Muscle of leg (tissue), 11 donors: ENCODE measurements around the gene EXOC1L. TPM values are rescaled to one million over a fixed set of nuclear protein-coding genes. Genes with fewer than 3 reads are reported as not detected.
A peak's percentile ranks its signal among the peaks of the same experiment; 100 is the strongest.

Experiments used
- DNase-seq: peaks from one replicate; pipeline ENCODE4 v3.0.0; 2013
- H3K27ac ChIP-seq: one replicate; pipeline ENCODE4 v1.5.1; 2013; ENCODE audit warnings: mild to moderate bottlenecking, low read length, control low read depth
- H3K27me3 ChIP-seq: one replicate; pipeline ENCODE4 v1.6.1; 2013; ENCODE audit warnings: low read length; ENCODE audit not compliant: control insufficient read depth, insufficient read depth
- H3K36me3 ChIP-seq: one replicate; pipeline ENCODE4 v1.6.1; 2013; ENCODE audit warnings: low read length; ENCODE audit not compliant: control insufficient read depth, insufficient read depth
- H3K4me1 ChIP-seq: one replicate; pipeline ENCODE4 v1.6.1; 2013; ENCODE audit warnings: low read length; ENCODE audit not compliant: control insufficient read depth, insufficient read depth
- H3K4me3 ChIP-seq: one replicate; pipeline ENCODE4 v1.5.1; 2013; ENCODE audit warnings: low read length, control low read depth
- H3K9me3 ChIP-seq: replicated peaks from 2 replicates; pipeline ENCODE4 v1.6.1; 2013; ENCODE audit warnings: low read depth, low read length; ENCODE audit not compliant: control insufficient read depth
- WGBS: methylation state at CpG from one replicate; pipeline ENCODE4 v1.1.5; 2013; ENCODE audit warnings: missing lambda C conversion rate; ENCODE audit not compliant: insufficient coverage; 5-methylcytosine and 5-hydroxymethylcytosine counted together
- polyA plus RNA-seq, 8 donors: library from polyadenylated mRNA; unstranded; fragments of 120-200 nt; gene quantifications; one replicate each; pipeline versions ENCODE4 v1.2.1 to v1.2.3, GENCODE V29; 2013; ENCODE audit warnings: inconsistent platforms in 1 of 8, low replicate concordance in 1 of 8; ENCODE audit not compliant: insufficient read length in 8 of 8, insufficient read depth in 1 of 8
- total RNA-seq: library from RNA; stranded (reverse); fragments of 120-200 nt; gene quantifications from one replicate; pipeline ENCODE4 v1.2.4, GENCODE V29; 2013

EXOC1L gene
- total and polyA plus RNA-seq, 9 donors: not detected

DNA sequence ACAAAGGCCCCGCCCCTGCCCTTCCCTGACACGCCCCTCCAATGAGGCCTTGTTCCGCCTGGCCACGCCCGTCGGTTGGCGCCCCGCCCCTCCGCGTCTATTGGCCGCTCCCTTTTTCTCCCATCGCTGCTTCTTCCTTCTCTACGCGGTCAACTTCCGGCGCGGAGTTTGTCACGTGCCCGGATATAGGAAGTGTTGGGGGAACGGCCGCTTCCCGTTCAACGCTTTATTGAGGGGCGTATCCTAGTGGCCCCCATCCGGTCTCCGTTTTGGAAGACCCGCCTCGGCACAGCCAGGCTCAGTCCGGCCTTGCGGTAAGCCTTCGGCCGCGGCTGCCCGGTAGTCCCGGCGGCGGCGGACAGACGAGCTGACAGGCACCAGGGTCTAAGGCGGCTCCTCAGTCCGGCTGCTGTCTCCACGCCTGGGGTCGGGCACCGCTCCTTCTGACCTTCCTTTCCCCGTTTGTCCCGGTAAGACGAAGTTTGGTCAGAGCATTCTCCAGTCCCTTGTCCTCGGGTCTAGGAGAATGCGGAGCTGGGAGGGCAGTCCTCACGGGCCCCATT is 34.0 kb downstream of the EXOC1L start, which contains the start of gene EXOC1:
Gene EXOC1, plus strand, starts transcription at position 165 of the 563 bp plus-strand sequence. CDS start 4,676 bp downstream, outside the sequence.
- Histone ChIP-seq H3K4me1 (peaks cover 2% of the 10 kb centered on the region), H3K36me3 (no peaks in the 10 kb centered on the region), H3K27ac (peak within 1 kb of the TSS; percentile 85), H3K27me3 (peaks cover 7% of the 10 kb centered on the region), H3K4me3 (peak within 1 kb of the TSS; percentile 85), H3K9me3 (no peaks in the 10 kb centered on the region)
- WGBS: under 1% methylated on average over 37 of the region's 50 CpGs
- peak; percentile 99 for DNase-seq

GRCh38 chr4:55854129-55854528 is 34.5 kb downstream of the EXOC1L start:
- H3K27ac ChIP-seq: peak overlapping the region; percentile 85
- no peaks in the 10 kb centered on the region for H3K36me3 ChIP-seq
- 0% methylated on average over 1 of the region's 7 CpGs for WGBS
- no peaks in the 10 kb centered on the region for H3K9me3 ChIP-seq
- peaks cover 7% of the 10 kb centered on the region for H3K27me3 ChIP-seq
- peaks cover 2% of the 10 kb centered on the region for H3K4me1 ChIP-seq
- peak; percentile 11 for DNase-seq
- peak overlapping the region; percentile 85 for H3K4me3 ChIP-seq

DNA sequence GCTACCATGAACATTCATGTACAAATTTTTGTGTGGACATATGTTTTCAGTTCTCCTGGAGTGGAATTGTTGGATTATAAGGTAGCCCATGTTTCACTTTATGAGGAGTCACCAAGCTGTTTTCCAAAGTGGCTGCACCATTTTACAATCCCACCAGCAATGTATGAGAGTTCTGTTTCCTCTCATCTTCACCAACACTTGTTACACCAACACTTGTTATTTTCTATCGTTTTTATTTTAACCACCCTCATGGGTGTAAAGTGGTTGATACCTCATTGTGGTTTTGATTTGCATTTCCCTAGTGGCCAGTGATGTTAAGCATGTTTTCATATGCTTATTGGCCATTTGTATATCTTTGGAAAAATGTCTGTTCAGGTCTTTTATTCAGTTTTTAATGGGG is 38.0 kb downstream of the EXOC1L start:
- no CpG with 5 or more reads among the region's 1 CpG for WGBS
- Histone ChIP-seq H3K27ac (no peak overlapping the region), H3K4me3 (no peak overlapping the region), H3K4me1 (peaks cover 2% of the 10 kb centered on the region), H3K36me3 (no peaks in the 10 kb centered on the region), H3K9me3 (no peaks in the 10 kb centered on the region), H3K27me3 (no peaks in the 10 kb centered on the region)
- DNase-seq: no peak

GRCh38 chr4:55859711-55860110 is 40.1 kb downstream of the EXOC1L start:
- Histone ChIP-seq H3K27me3 (no peaks in the 10 kb centered on the region), H3K4me1 (no peaks in the 10 kb centered on the region), H3K9me3 (no peaks in the 10 kb centered on the region), H3K27ac (no peak overlapping the region), H3K36me3 (peaks cover 6% of the 10 kb centered on the region), H3K4me3 (no peak overlapping the region)
- no CpG with 5 or more reads among the region's 2 CpGs for WGBS
- no peak for DNase-seq

DNA sequence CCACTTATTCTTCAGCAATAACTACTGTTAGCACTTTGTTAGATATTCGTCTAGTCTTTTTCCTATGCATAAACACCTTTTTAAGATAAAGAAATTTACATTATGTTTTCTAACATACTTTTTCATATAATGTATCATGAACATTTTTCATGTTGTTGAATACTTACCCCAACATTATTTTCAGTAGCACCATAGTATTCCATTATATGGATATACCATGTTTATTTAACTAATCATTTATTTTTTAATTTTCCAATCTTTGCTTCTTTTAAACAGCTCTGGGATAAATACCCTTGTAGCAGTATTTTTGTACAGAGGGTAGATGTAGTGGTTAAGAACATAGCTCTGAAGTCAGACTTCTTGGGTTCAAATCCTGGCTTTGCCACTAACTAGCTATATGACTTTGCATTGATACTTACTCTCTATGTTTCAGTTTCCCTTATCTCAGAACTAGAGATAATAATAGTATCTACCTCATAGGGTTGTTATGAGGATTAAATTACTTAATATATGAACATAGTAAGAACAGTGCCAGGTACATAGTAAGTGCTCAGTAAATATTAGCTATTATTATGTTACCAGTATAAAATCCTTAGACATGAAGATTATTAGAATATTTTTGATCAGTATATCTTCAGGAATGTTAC is 45.1 kb downstream of the EXOC1L start:
- H3K36me3 ChIP-seq: peaks cover 14% of the 10 kb centered on the region
- no CpG with 5 or more reads among the region's 1 CpG for WGBS
- no peak overlapping the region for H3K27ac ChIP-seq

GRCh38 chr4:55865228-55865806 is 45.7 kb downstream of the EXOC1L start:
- Histone ChIP-seq H3K27ac (no peak overlapping the region), H3K36me3 (peaks cover 14% of the 10 kb centered on the region), H3K27me3 (no peaks in the 10 kb centered on the region), H3K4me1 (no peaks in the 10 kb centered on the region), H3K4me3 (no peak overlapping the region), H3K9me3 (no peaks in the 10 kb centered on the region)
- no CpG with 5 or more reads among the region's 2 CpGs for WGBS
- no peak for DNase-seq

More for the DNA sequence above, 45.1 kb downstream of the EXOC1L start:
- no peak for DNase-seq
- no peaks in the 10 kb centered on the region for H3K9me3 ChIP-seq
- H3K27me3 ChIP-seq: no peaks in the 10 kb centered on the region
- no peak overlapping the region for H3K4me3 ChIP-seq
- H3K4me1 ChIP-seq: no peaks in the 10 kb centered on the region

GRCh38 chr4:55866290-55866907 is 46.8 kb downstream of the EXOC1L start:
- no CpG with 5 or more reads among the region's 2 CpGs for WGBS
- H3K36me3 ChIP-seq: peaks cover 16% of the 10 kb centered on the region
- no peaks in the 10 kb centered on the region for H3K27me3 ChIP-seq
- DNase-seq: peak; percentile 82
- no peak overlapping the region for H3K4me3 ChIP-seq
- no peak overlapping the region for H3K27ac ChIP-seq
- no peaks in the 10 kb centered on the region for H3K9me3 ChIP-seq
- H3K4me1 ChIP-seq: no peaks in the 10 kb centered on the region

DNA sequence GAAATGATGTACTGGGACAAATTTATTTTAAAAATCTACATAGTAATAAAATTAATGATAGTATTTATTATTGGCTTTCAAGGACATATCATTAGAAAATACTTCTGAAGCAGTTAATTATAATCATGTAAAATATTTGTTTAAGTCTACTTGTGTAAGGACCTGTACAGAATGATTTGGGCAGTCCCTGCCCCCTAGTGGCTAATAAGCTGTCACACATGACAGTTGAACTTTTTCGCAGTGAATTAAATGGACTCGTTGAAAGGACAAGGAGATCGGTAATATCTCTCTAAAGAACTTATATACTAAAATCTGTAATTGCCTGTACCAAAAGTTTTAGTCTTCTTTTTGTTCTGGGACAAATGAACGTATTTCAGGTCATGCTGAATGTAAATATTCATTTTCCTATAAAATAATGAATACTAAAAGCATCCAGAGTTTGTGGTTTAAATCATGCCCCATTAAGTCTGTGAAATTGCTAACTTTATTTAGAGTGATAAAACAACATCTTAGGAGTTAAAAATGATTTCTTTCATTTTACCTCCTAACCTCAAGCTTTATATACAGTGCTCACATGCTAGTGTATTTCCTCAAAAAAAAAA is 47.5 kb downstream of the EXOC1L start:
- DNase-seq: peak; percentile 69
- Histone ChIP-seq H3K4me1 (no peaks in the 10 kb centered on the region), H3K27ac (no peak overlapping the region), H3K27me3 (no peaks in the 10 kb centered on the region), H3K9me3 (no peaks in the 10 kb centered on the region), H3K4me3 (no peak overlapping the region), H3K36me3 (peaks cover 20% of the 10 kb centered on the region)
- WGBS: no CpG with 5 or more reads among the region's 4 CpGs

GRCh38 chr4:55868581-55869090 is 49.0 kb downstream of the EXOC1L start:
- no peaks in the 10 kb centered on the region for H3K27me3 ChIP-seq
- H3K4me1 ChIP-seq: no peaks in the 10 kb centered on the region
- no peak overlapping the region for H3K27ac ChIP-seq
- DNase-seq: no peak
- H3K36me3 ChIP-seq: peaks cover 14% of the 10 kb centered on the region
- no peaks in the 10 kb centered on the region for H3K9me3 ChIP-seq
- no peak overlapping the region for H3K4me3 ChIP-seq
- WGBS: 100% methylated on average over 1 of the region's 1 CpG
